HUES6 (cell line): Measurements from ENCODE around the gene NCL.

Experiments
- H3K27ac ChIP-seq: 2 replicates; pipeline ENCODE4 v1.7.0; 2013; ENCODE audit warnings: low read depth, mild to moderate bottlenecking, low read length, inconsistent platforms
- H3K27me3 ChIP-seq: 2 replicates; pipeline ENCODE4 v1.6.1; 2013; ENCODE audit warnings: low read length; ENCODE audit not compliant: control insufficient read depth, insufficient read depth
- H3K36me3 ChIP-seq: 2 replicates; pipeline ENCODE4 v1.6.1; 2013; ENCODE audit warnings: low read length; ENCODE audit not compliant: control insufficient read depth, insufficient read depth
- H3K4me1 ChIP-seq: 2 replicates; pipeline ENCODE4 v1.6.1; 2013; ENCODE audit warnings: low read length; ENCODE audit not compliant: control insufficient read depth, insufficient read depth
- H3K4me3 ChIP-seq: 2 replicates; pipeline ENCODE4 v1.5.1; 2013; ENCODE audit warnings: low read depth, low read length
- H3K9ac ChIP-seq: one replicate; pipeline ENCODE4 v1.6.1; 2013; ENCODE audit warnings: mild to moderate bottlenecking, low read length
- H3K9me3 ChIP-seq: 2 replicates; pipeline ENCODE4 v1.6.1; 2013; ENCODE audit warnings: low read depth, low read length; ENCODE audit not compliant: control insufficient read depth, insufficient read depth

NCL gene

DNA sequence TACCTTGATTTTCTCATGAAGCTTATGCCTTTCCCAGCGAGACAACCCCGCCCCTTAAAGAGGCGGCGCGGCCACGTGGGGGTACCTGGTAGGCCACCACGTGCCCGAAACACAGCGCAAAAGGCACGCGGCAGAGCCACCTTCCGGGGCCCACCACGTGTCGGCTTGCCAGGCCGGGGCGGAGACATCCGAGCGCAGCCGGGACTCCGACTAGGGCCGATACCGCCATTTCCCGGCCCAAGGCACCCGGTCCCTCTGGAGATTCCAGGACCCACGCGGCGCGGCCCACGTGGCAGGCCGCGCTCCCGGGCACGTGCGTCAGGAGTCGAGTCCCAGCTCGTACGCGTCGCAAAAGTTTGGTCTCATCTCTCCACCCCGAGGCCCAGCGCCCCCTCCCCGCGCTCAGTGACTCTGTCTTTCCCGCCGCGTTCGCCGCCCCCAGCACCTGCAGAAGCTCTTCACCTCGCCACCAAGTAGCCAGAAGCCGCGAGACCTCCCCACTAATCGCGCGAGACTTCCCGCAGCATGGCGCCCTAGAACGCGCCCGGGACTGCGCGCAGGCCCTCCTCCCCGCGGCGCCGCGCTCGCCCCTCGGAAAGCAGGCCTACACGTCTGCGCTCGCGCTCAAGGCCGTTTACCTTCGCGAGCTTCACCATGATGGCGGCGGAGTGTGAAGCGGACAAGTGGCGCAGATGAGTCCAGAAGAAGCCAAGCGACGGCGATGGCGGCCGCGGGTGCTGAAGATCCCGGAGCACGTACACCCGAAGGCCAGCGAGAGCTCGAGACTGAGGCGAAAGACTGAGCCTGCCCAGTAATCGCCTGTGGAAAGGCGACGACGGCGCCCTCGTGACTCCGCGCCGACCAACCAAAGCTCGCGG lies at the start of gene NCL:
Gene NCL, minus strand, starts transcription at position 787 of the 878 bp plus-strand sequence. Its CDS starts 131 bp downstream, at position 656.
- Histone ChIP-seq H3K27ac (peak within 1 kb of the TSS; percentile 95), H3K4me3 (peak within 1 kb of the TSS; percentile 90), H3K9me3 (no peaks in the 10 kb centered on the region), H3K9ac (peak within 1 kb of the TSS; percentile 99), H3K4me1 (no peaks in the 10 kb centered on the region), H3K36me3 (peaks cover 50% of the 10 kb centered on the region), H3K27me3 (no peaks in the 10 kb centered on the region)

GRCh38 chr2:231513746-231514224 lies 49.5 kb upstream of the NCL start:
- Histone ChIP-seq H3K27me3 (peaks cover 4% of the 10 kb centered on the region; the same call in 1 of the 2 replicates), H3K27ac (peak overlapping the region; percentile 89; the same call in 1 of the 2 replicates), H3K4me1 (peaks cover 10% of the 10 kb centered on the region; the same call in 1 of the 2 replicates), H3K4me3 (peak overlapping the region; percentile 98), H3K9me3 (no peaks in the 10 kb centered on the region), H3K36me3 (no peaks in the 10 kb centered on the region), H3K9ac (peak overlapping the region; percentile 89)

GRCh38 chr2:231512222-231512621 lies 47.9 kb upstream of the NCL start:
- Histone ChIP-seq H3K36me3 (no peaks in the 10 kb centered on the region), H3K9me3 (no peaks in the 10 kb centered on the region), H3K4me1 (peaks cover 10% of the 10 kb centered on the region; the same call in 1 of the 2 replicates), H3K9ac (no peak overlapping the region), H3K27ac (no peak overlapping the region), H3K4me3 (no peak overlapping the region), H3K27me3 (peaks cover 4% of the 10 kb centered on the region; the same call in 1 of the 2 replicates)

DNA sequence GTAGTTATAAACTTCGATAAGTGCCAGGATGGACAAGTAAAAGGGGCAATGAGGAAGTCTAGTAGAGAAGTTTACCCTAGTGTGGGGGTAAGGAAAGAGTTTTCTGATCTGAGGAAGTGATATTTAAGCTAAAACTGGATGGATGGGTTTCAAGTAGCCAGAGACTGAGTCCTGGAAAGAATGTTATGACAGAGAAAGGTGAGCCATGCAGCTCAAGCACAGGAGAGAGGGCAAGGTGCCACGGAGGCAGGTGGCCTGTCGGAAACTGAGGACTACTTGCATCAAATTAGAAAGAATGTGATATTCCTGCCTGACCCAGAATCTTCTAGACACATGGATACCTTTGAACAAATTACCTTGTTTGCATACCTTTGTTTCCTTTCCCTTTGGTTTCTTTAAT lies 39.5 kb upstream of the NCL start:
- H3K27ac ChIP-seq, result no peak overlapping the region
- no peaks in the 10 kb centered on the region for H3K4me1 ChIP-seq
- H3K36me3 ChIP-seq, result peaks cover 10% of the 10 kb centered on the region
- no peaks in the 10 kb centered on the region for H3K9me3 ChIP-seq
- H3K9ac ChIP-seq, result no peak overlapping the region
- H3K4me3 ChIP-seq, result no peak overlapping the region
- H3K27me3 ChIP-seq, result no peaks in the 10 kb centered on the region

DNA sequence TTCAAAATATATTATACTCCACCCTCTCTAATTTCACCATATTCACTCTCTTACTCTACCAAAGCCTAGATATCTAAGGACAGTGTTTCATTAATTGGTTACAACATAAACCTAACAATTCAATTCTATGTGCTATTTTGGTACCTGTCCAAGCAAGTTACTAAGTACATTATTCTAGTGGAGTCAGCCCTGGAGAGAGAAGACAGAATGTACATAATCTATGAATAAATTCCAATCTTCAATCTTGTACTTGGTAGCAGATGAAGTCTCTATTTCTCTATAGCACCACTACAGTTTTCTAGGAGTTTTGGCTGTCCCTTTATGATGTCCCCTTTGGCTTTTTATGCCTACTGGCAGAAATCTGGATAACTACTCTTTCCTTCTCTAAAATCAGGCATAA lies 38.3 kb upstream of the NCL start:
- Histone ChIP-seq H3K9ac (no peak overlapping the region), H3K36me3 (peaks cover 10% of the 10 kb centered on the region), H3K27me3 (no peaks in the 10 kb centered on the region), H3K4me1 (no peaks in the 10 kb centered on the region), H3K9me3 (no peaks in the 10 kb centered on the region), H3K27ac (no peak overlapping the region), H3K4me3 (no peak overlapping the region)

- H3K4me3 ChIP-seq, result no peak overlapping the region
- H3K36me3 ChIP-seq, result no peaks in the 10 kb centered on the region; the same call in 1 of the 2 replicates
- H3K9me3 ChIP-seq, result no peaks in the 10 kb centered on the region
- no peak overlapping the region for H3K27ac ChIP-seq
- no peaks in the 10 kb centered on the region for H3K4me1 ChIP-seq
- H3K27me3 ChIP-seq, result no peaks in the 10 kb centered on the region
- no peak overlapping the region for H3K9ac ChIP-seq
These were observed 33.4 kb upstream of the NCL start for GRCh38 chr2:231497651-231498050.

DNA sequence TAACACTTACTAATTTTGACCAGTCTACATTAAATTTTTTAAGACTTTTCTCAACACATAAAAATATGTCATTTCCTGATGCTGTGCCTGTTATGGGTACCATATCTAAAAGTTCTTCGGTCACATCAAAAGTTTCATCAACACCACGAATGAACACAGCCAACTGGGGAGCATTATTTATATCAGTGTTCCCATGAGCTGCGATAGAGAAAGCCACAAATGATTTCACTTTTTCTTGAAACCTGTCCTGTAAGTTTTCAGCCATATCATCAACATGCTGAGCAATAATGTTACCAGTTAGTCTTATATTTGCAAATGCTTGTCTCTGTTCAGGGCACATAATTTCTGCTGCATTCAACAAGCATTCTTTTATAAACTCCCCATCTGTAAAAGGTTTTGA lies 30.4 kb upstream of the NCL start:
- no peaks in the 10 kb centered on the region for H3K27me3 ChIP-seq
- no peak overlapping the region for H3K4me3 ChIP-seq
- no peaks in the 10 kb centered on the region for H3K4me1 ChIP-seq
- no peak overlapping the region for H3K9ac ChIP-seq
- H3K27ac ChIP-seq, result no peak overlapping the region
- peaks cover 3% of the 10 kb centered on the region; the same call in 1 of the 2 replicates for H3K9me3 ChIP-seq
- H3K36me3 ChIP-seq, result no peaks in the 10 kb centered on the region

- Histone ChIP-seq H3K9me3 (peaks cover 16% of the 10 kb centered on the region), H3K27ac (no peak overlapping the region), H3K27me3 (no peaks in the 10 kb centered on the region), H3K4me3 (no peak overlapping the region), H3K9ac (no peak overlapping the region), H3K36me3 (no peaks in the 10 kb centered on the region), H3K4me1 (no peaks in the 10 kb centered on the region)
These were observed 26.5 kb upstream of the NCL start for GRCh38 chr2:231490801-231491200.

- Histone ChIP-seq H3K36me3 (no peaks in the 10 kb centered on the region), H3K4me3 (no peak overlapping the region), H3K9ac (no peak overlapping the region), H3K27me3 (no peaks in the 10 kb centered on the region), H3K9me3 (peaks cover 16% of the 10 kb centered on the region), H3K27ac (no peak overlapping the region), H3K4me1 (no peaks in the 10 kb centered on the region)
These were observed 25.7 kb upstream of the NCL start for GRCh38 chr2:231489990-231490389.

- Histone ChIP-seq H3K9ac (no peak overlapping the region), H3K36me3 (no peaks in the 10 kb centered on the region), H3K9me3 (peaks cover 16% of the 10 kb centered on the region), H3K4me3 (no peak overlapping the region), H3K27ac (no peak overlapping the region), H3K4me1 (no peaks in the 10 kb centered on the region), H3K27me3 (no peaks in the 10 kb centered on the region)
These were observed 24.0 kb upstream of the NCL start for GRCh38 chr2:231488331-231488730.

DNA sequence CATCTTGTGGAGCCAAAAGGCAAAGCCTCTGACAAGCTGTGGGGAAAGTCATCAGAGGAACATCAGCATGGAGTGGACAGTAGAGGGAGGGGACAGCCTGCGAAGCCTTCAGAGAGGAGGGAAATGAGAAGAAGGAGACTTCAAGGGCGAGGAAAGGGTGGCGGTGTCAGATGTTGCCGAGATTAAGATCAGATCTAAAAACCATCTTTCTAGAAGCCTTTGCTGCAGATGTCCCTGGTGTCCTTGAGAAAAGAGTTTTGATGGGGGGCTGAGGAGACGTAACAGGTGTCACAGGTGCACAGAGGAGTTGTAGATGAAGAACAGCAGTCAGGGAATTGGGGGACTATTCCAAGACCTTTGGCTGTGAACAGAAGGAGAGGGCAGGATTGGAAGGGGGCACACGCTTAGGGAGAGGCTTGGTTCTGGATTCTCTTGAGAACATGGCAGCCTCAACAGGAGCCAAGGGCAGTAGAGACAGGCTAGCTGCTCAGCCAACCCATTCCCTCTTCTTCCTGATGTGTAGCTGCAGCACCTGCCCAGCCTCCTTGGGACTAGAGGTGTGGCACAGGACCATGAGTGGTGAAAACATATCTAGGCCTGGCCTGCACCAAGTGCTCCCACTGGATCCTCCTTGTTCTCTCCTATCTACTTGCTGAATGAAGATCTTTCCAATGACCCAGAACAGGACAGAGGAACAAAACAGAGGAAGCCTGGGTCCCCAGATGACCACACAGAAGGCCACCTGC lies 22.7 kb upstream of the NCL start:
- no peak overlapping the region for H3K9ac ChIP-seq
- H3K4me1 ChIP-seq, result peaks cover 6% of the 10 kb centered on the region; the same call in 1 of the 2 replicates
- no peak overlapping the region for H3K4me3 ChIP-seq
- H3K27ac ChIP-seq, result no peak overlapping the region
- no peaks in the 10 kb centered on the region for H3K27me3 ChIP-seq
- H3K36me3 ChIP-seq, result no peaks in the 10 kb centered on the region
- H3K9me3 ChIP-seq, result peaks cover 16% of the 10 kb centered on the region
